OCI-LY1 (cell line): ENCODE results near the gene ATP12A.

Experiments used
- CTCF ChIP-seq: fragments of 200-600 bp; sonication (generic), shearing (Covaris generic); IDR thresholded peaks from 2 replicates; pipeline ENCODE4 v1.5.1; 2017; ENCODE audit warnings: mild to moderate bottlenecking, antibody characterized with exemption, low read length, moderate library complexity, mixed read lengths
- EZH2 ChIP-seq: fragments of 200-600 bp; sonication (generic), shearing (Covaris generic); IDR thresholded peaks from 2 replicates; pipeline ENCODE4 v1.8.0; 2017; ENCODE audit warnings: borderline replicate concordance, mixed run types, mild to moderate bottlenecking, antibody characterized with exemption, low read length, moderate library complexity, mixed read lengths

- no peak for TF ChIP-seq CTCF
- TF ChIP-seq EZH2, result no peak
Observed at GRCh38 chr13:24638096-24638495, 42.1 kb upstream of the ATP12A start.
